Mesothelial cell of epicardium (in vitro differentiated cells): Measurements from ENCODE around the gene CYP3A5. TPM values are rescaled to one million over a fixed set of nuclear protein-coding genes. Genes with fewer than 3 reads are reported as not detected.

Experiments used
- DNase-seq, 2 experiments: peaks; one replicate each; pipeline ENCODE4 v3.0.0; 2021; ENCODE audit warnings: low spot score in 2 of 2; ENCODE audit not compliant: unreplicated experiment in 2 of 2
- H3K27ac Mint-ChIP-seq: 2 replicates; pipeline ENCODE4 v1.8.0; 2021; ENCODE audit warnings: mixed read lengths
- H3K27me3 Mint-ChIP-seq: 2 replicates; pipeline ENCODE4 v1.8.0; 2021; ENCODE audit warnings: low read depth, mixed read lengths
- H3K36me3 Mint-ChIP-seq: 2 replicates; pipeline ENCODE4 v1.8.0; 2021; ENCODE audit warnings: mixed read lengths
- H3K4me1 Mint-ChIP-seq: 2 replicates; pipeline ENCODE4 v1.8.0; 2021; ENCODE audit warnings: mixed read lengths
- H3K4me3 Mint-ChIP-seq: 2 replicates; pipeline ENCODE4 v1.8.0; 2021; ENCODE audit warnings: mild to moderate bottlenecking, moderate library complexity, mixed read lengths
- H3K9me3 Mint-ChIP-seq: 2 replicates; pipeline ENCODE4 v1.8.0; 2021; ENCODE audit warnings: mixed read lengths
- CTCF ChIP-seq: fragments of 200-600 bp; sonication (generic); IDR thresholded peaks from one replicate; pipeline ENCODE4 v1.5.0; 2021; ENCODE audit warnings: antibody characterized with exemption; ENCODE audit not compliant: unreplicated experiment
- total RNA-seq: library from RNA; stranded (reverse); gene quantifications from 3 replicates; pipeline ENCODE4 v1.2.1, GENCODE V29; 2021

Gene CYP3A5
- total RNA-seq, 1 donor from 2014 or later: 9.2 TPM

GRCh38 chr7:99623091-99623693 is 56.6 kb downstream of the CYP3A5 start:
- Mint-ChIP-seq H3K9me3 (no peaks in the 10 kb centered on the region), H3K27ac (no peak overlapping the region), H3K4me1 (peaks cover 8% of the 10 kb centered on the region), H3K27me3 (no peaks in the 10 kb centered on the region), H3K4me3 (no peak overlapping the region), H3K36me3 (peaks cover 56% of the 10 kb centered on the region)
- TF ChIP-seq CTCF: no peak
- DNase-seq: no peak

GRCh38 chr7:99622596-99622995 is 57.2 kb downstream of the CYP3A5 start:
- DNase-seq: no peak
- H3K36me3 Mint-ChIP-seq: peaks cover 56% of the 10 kb centered on the region
- no peak for TF ChIP-seq CTCF

GRCh38 chr7:99621271-99621670 is 58.5 kb downstream of the CYP3A5 start:
- Mint-ChIP-seq H3K4me1 (peaks cover 23% of the 10 kb centered on the region), H3K4me3 (no peak overlapping the region), H3K27ac (no peak overlapping the region), H3K36me3 (peaks cover 47% of the 10 kb centered on the region), H3K9me3 (no peaks in the 10 kb centered on the region), H3K27me3 (no peaks in the 10 kb centered on the region)
- TF ChIP-seq CTCF: no peak
- DNase-seq: no peak

More at GRCh38 chr7:99622596-99622995, 57.2 kb downstream of the CYP3A5 start:
- Mint-ChIP-seq H3K4me3 (no peak overlapping the region), H3K27ac (no peak overlapping the region), H3K27me3 (no peaks in the 10 kb centered on the region), H3K4me1 (peaks cover 14% of the 10 kb centered on the region), H3K9me3 (no peaks in the 10 kb centered on the region)

- Mint-ChIP-seq H3K4me3 (no peak overlapping the region), H3K4me1 (peaks cover 23% of the 10 kb centered on the region), H3K27ac (no peak overlapping the region), H3K36me3 (peaks cover 35% of the 10 kb centered on the region), H3K27me3 (no peaks in the 10 kb centered on the region), H3K9me3 (no peaks in the 10 kb centered on the region)
- no peak for DNase-seq
- no peak for TF ChIP-seq CTCF
Measured at GRCh38 chr7:99619571-99620130, 60.1 kb downstream of the CYP3A5 start.

- H3K27ac Mint-ChIP-seq: no peak overlapping the region
- peaks cover 26% of the 10 kb centered on the region for H3K36me3 Mint-ChIP-seq
Measured at GRCh38 chr7:99618726-99619125, 61.1 kb downstream of the CYP3A5 start.

More at GRCh38 chr7:99618726-99619125, 61.1 kb downstream of the CYP3A5 start:
- Mint-ChIP-seq H3K9me3 (no peaks in the 10 kb centered on the region), H3K27me3 (no peaks in the 10 kb centered on the region), H3K4me1 (peaks cover 23% of the 10 kb centered on the region), H3K4me3 (peak overlapping the region; percentile 95)
- DNase-seq: no peak
- TF ChIP-seq CTCF: no peak
